IMR-90 (cell line): Measurements from ENCODE around the gene SYT8. TPM values are rescaled to one million over a fixed set of nuclear protein-coding genes. Genes with fewer than 3 reads are reported as not detected.

Experiments used
- ATAC-seq: fragments of 200-7000 bp; cut with Tn5 transposase; 2 replicates; pipeline ENCODE4 v1.9.1; 2020; ENCODE audit warnings: low read depth, mild to moderate bottlenecking, moderate library complexity
- BruUV-seq: library from RNA; stranded (reverse); fragments of 400-500 nt; replicated peaks from 2 replicates; lab custom pipeline; 2021; lab: Mats Ljungman, UMichigan
- CTCF ChIA-PET: fragments of 300-600 bp; formaldehyde crosslinking; extraction: SDS; loops from one replicate; lab custom pipeline; 2021; ENCODE audit warnings: antibody characterized with exemption; lab: Yijun Ruan, JAX
- POLR2A ChIA-PET: fragments of 300-600 bp; sonication (Branson Sonifier 250); formaldehyde crosslinking; loops from one replicate; lab custom pipeline; 2022; ENCODE audit warnings: antibody characterized with exemption; ENCODE audit not compliant: unreplicated experiment; lab: Charles Lee
- DNase-seq: peaks from one replicate; pipeline ENCODE4 v3.0.0; 2013
- H2AFZ ChIP-seq: replicated peaks from 2 replicates; pipeline ENCODE3; 2013; ENCODE audit warnings: low read length, mild to moderate bottlenecking; ENCODE audit not compliant: poor library complexity
- H2AK5ac ChIP-seq: 2 replicates; pipeline ENCODE4 v1.6.1; 2013; ENCODE audit warnings: low read depth, low read length, inconsistent platforms
- H2AK9ac ChIP-seq: replicated peaks from 2 replicates; pipeline ENCODE3; 2013; ENCODE audit warnings: mild to moderate bottlenecking, low read depth, low read length, moderate library complexity; ENCODE audit not compliant: poor library complexity
- H2BK120ac ChIP-seq: 2 replicates; pipeline ENCODE4 v1.6.1; 2013; ENCODE audit warnings: low read depth, low read length, inconsistent platforms
- H2BK15ac ChIP-seq: 3 replicates; pipeline ENCODE4 v1.6.1; 2013; ENCODE audit warnings: low read depth, low read length, inconsistent platforms
- H2BK20ac ChIP-seq: 2 replicates; pipeline ENCODE4 v1.6.1; 2013; ENCODE audit warnings: low read depth, mild to moderate bottlenecking, inconsistent platforms, low read length, moderate library complexity
- H2BK5ac ChIP-seq: 2 replicates; pipeline ENCODE4 v1.6.1; 2013; ENCODE audit warnings: mild to moderate bottlenecking, low read depth, low read length, inconsistent platforms; ENCODE audit not compliant: poor library complexity, severe bottlenecking
- H3K14ac ChIP-seq: replicated peaks from 2 replicates; pipeline ENCODE4 v1.6.1; 2013; ENCODE audit warnings: low read depth, low read length, inconsistent platforms
- H3K18ac ChIP-seq: 2 replicates; pipeline ENCODE4 v1.6.1; 2013; ENCODE audit warnings: low read depth, low read length, control low read depth
- H3K23ac ChIP-seq: 2 replicates; pipeline ENCODE4 v1.6.1; 2013; ENCODE audit warnings: low read depth, low read length, inconsistent platforms
- H3K27ac ChIP-seq: 2 replicates; pipeline ENCODE4 v1.5.1; 2013; ENCODE audit warnings: mild to moderate bottlenecking, control low read depth, low read length; ENCODE audit not compliant: insufficient read depth
- H3K27me3 ChIP-seq: 2 replicates; pipeline ENCODE4 v1.6.1; 2013; ENCODE audit warnings: low read length; ENCODE audit not compliant: control insufficient read depth, insufficient read depth
- H3K36me3 ChIP-seq: 2 replicates; pipeline ENCODE4 v1.6.1; 2013; ENCODE audit warnings: low read length, mixed read lengths; ENCODE audit not compliant: control insufficient read depth, insufficient read depth
- H3K4ac ChIP-seq: 2 replicates; pipeline ENCODE4 v1.6.1; 2013; ENCODE audit warnings: low read depth, low read length, inconsistent platforms
- H3K4me1 ChIP-seq: 2 replicates; pipeline ENCODE4 v1.6.1; 2013; ENCODE audit warnings: low read length, mixed read lengths; ENCODE audit not compliant: control insufficient read depth, insufficient read depth
- H3K4me2 ChIP-seq: 2 replicates; pipeline ENCODE4 v1.6.1; 2013; ENCODE audit warnings: low read depth, mild to moderate bottlenecking, control low read depth, low read length, moderate library complexity
- H3K4me3 ChIP-seq: 2 replicates; pipeline ENCODE4 v1.5.1; 2013; ENCODE audit warnings: low read depth, mild to moderate bottlenecking, control low read depth, low read length, moderate library complexity; ENCODE audit not compliant: insufficient read depth
- H3K56ac ChIP-seq: 2 replicates; pipeline ENCODE4 v1.6.1; 2013; ENCODE audit warnings: low read length, inconsistent platforms; ENCODE audit not compliant: insufficient read depth; ENCODE audit errors: extremely low read depth
- H3K79me1 ChIP-seq, 2 experiments: 2 replicates each; pipeline ENCODE4 v1.6.1; 2013; ENCODE audit warnings: low read length in 2 of 2, inconsistent platforms in 1 of 2, low read depth in 1 of 2
- H3K9ac ChIP-seq: 2 replicates; pipeline ENCODE4 v1.6.1; 2013; ENCODE audit warnings: low read depth, low read length, control low read depth
- H3K9me1 ChIP-seq: 2 replicates; pipeline ENCODE4 v1.6.1; 2013; ENCODE audit warnings: low read length, inconsistent platforms; ENCODE audit not compliant: insufficient read depth
- H3K9me3 ChIP-seq: 2 replicates; pipeline ENCODE4 v1.6.1; 2013; ENCODE audit warnings: low read length; ENCODE audit not compliant: control insufficient read depth, insufficient read depth
- H4K20me1 ChIP-seq: 2 replicates; pipeline ENCODE4 v1.6.1; 2013; ENCODE audit warnings: low read length, inconsistent platforms; ENCODE audit not compliant: insufficient read depth
- H4K5ac ChIP-seq: 2 replicates; pipeline ENCODE4 v1.6.1; 2013; ENCODE audit warnings: mild to moderate bottlenecking, low read depth, low read length, control low read depth
- H4K8ac ChIP-seq, 2 experiments: 2 replicates each; pipeline ENCODE4 v1.6.1; 2013; ENCODE audit warnings: low read depth in 2 of 2, low read length in 2 of 2, control low read depth in 1 of 2, inconsistent platforms in 1 of 2
- H4K91ac ChIP-seq: 2 replicates; pipeline ENCODE4 v1.6.1; 2013; ENCODE audit warnings: low read depth, low read length, inconsistent platforms; ENCODE audit not compliant: insufficient read depth
- BHLHE40 ChIP-seq: fragments of 150-350 bp; IDR thresholded peaks from 2 replicates; pipeline ENCODE4 v1.6.1; 2016; ENCODE audit warnings: mild to moderate bottlenecking, low read depth, low read length
- CEBPB ChIP-seq: IDR thresholded peaks from 2 replicates; pipeline ENCODE4 v1.6.1; 2012; ENCODE audit warnings: low read depth, low read length, improper control_type of control experiment
- CHD1 ChIP-seq: IDR thresholded peaks from 2 replicates; pipeline ENCODE4 v1.6.1; 2012; ENCODE audit warnings: low read depth, low read length, improper control_type of control experiment
- CTCF ChIP-seq: conservative IDR thresholded peaks from 2 replicates; pipeline ENCODE4 v1.5.1; 2012; ENCODE audit warnings: mild to moderate bottlenecking, low read depth, low read length, improper control_type of control experiment
- FOS ChIP-seq: fragments of 150-350 bp; IDR thresholded peaks from 2 replicates; pipeline ENCODE4 v1.6.1; 2016; ENCODE audit warnings: low read depth, low read length
- MAFK ChIP-seq: IDR thresholded peaks from 2 replicates; pipeline ENCODE4 v1.6.1; 2012; ENCODE audit warnings: low read depth, low read length, improper control_type of control experiment
- MAZ ChIP-seq: IDR thresholded peaks from 2 replicates; pipeline ENCODE4 v1.6.1; 2012; ENCODE audit warnings: low read depth, mild to moderate bottlenecking, low read length, improper control_type of control experiment, moderate library complexity, borderline replicate concordance
- MXI1 ChIP-seq: IDR thresholded peaks from 2 replicates; pipeline ENCODE4 v1.6.1; 2012; ENCODE audit warnings: low read depth, mild to moderate bottlenecking, low read length, moderate library complexity, borderline replicate concordance
- NFE2L2 ChIP-seq: fragments of 150-350 bp; IDR thresholded peaks from 2 replicates; pipeline ENCODE4 v1.6.1; 2016; ENCODE audit warnings: low read depth, mild to moderate bottlenecking, low read length
- RAD21 ChIP-seq: IDR thresholded peaks from 2 replicates; pipeline ENCODE4 v1.6.1; 2012; ENCODE audit warnings: low read length, improper control_type of control experiment
- RCOR1 ChIP-seq: IDR thresholded peaks from 2 replicates; pipeline ENCODE4 v1.6.1; 2012; ENCODE audit warnings: mild to moderate bottlenecking, low read length, improper control_type of control experiment; ENCODE audit not compliant: insufficient replicate concordance
- RFX5 ChIP-seq: IDR thresholded peaks from 2 replicates; pipeline ENCODE4 v1.8.0; 2012; ENCODE audit warnings: low read depth, mild to moderate bottlenecking, low read length, moderate library complexity
- WGBS, 2 experiments: methylation state at CpG; one replicate each; pipeline versions ENCODE4 v1.1.5 to v1.1.7; 2013; ENCODE audit warnings: missing lambda C conversion rate in 2 of 2; ENCODE audit not compliant: insufficient read length in 1 of 2; ENCODE audit errors: extremely low coverage in 2 of 2; 5-methylcytosine and 5-hydroxymethylcytosine counted together
- dilution Hi-C: fragments of 300-500 bp; cut with HindIII; formaldehyde crosslinking; loops from one replicate; pipeline ENCODE4 v1.14.3; 2018; ENCODE audit warnings: low sequenced_read_pairs; ENCODE audit not compliant: unreplicated experiment
- in situ Hi-C: fragments of 300-500 bp; cut with MboI; formaldehyde crosslinking; loops from 3 replicates; pipeline ENCODE4 v1.14.3; 2019; ENCODE audit warnings: low sequenced_read_pairs, inconsistent platforms, mixed read lengths
- intact Hi-C: fragments of 100-400 bp; cut with micrococcal nuclease; formaldehyde crosslinking; loops from 2 replicates; pipeline ENCODE4 v1.10.0; 2022
- polyA plus RNA-seq, 3 experiments: library from polyadenylated mRNA; depleted of rRNA; stranded (reverse); fragments of >200 nt; gene quantifications; 2 replicates each; pipeline ENCODE4 v1.2.3, GENCODE V29; 2012; ENCODE audit warnings: low replicate concordance in 1 of 3
- total RNA-seq: library from RNA; depleted of rRNA; stranded (reverse); fragments of >200 nt; gene quantifications from 2 replicates; pipeline ENCODE4 v1.2.3, GENCODE V29; 2012
- TF ChIP-seq, protein P1 (sequence below): fragments of 150-350 bp; IDR thresholded peaks from 2 replicates; pipeline ENCODE4 v1.6.1; 2016; ENCODE audit warnings: low read depth, mild to moderate bottlenecking, low read length, moderate library complexity, borderline replicate concordance
- TF ChIP-seq, protein P2 (sequence below): fragments of 150-350 bp; IDR thresholded peaks from 2 replicates; pipeline ENCODE4 v1.6.1; 2017; ENCODE audit warnings: mild to moderate bottlenecking, antibody characterized with exemption, low read length, low read depth

Gene SYT8
- total and polyA plus RNA-seq, 2 of the 4 experiments (the other 2 are of a cell fraction) = not detected

GRCh38 chr11:1792461-1792860 is 42.3 kb upstream of the SYT8 start:
- ATAC-seq = no peak
- Histone ChIP-seq H2BK120ac (no peak overlapping the region), H2AK9ac (no peak overlapping the region), H2BK5ac (no peak overlapping the region), H4K8ac (no peak overlapping the region), H4K5ac (no peak overlapping the region), H3K9me3 (no peaks in the 10 kb centered on the region), H3K14ac (no peak overlapping the region), H2AFZ (no peak overlapping the region), H3K4me3 (no peak overlapping the region), H3K4me1 (no peaks in the 10 kb centered on the region), H3K9me1 (no peaks in the 10 kb centered on the region), H4K91ac (no peak overlapping the region), H2BK20ac (no peak overlapping the region), H3K18ac (no peak overlapping the region), H3K27me3 (peaks cover 44% of the 10 kb centered on the region), H3K4me2 (no peak overlapping the region), H3K23ac (no peak overlapping the region), H3K4ac (no peak overlapping the region), H2AK5ac (no peak overlapping the region), H2BK15ac (no peak overlapping the region), H3K79me1 (no peaks in the 10 kb centered on the region), H4K20me1 (no peaks in the 10 kb centered on the region), H3K27ac (no peak overlapping the region), H3K36me3 (no peaks in the 10 kb centered on the region), H3K9ac (no peak overlapping the region), H3K56ac (no peak overlapping the region)
- intact Hi-C loops (loop anchor here (5.0 kb wide), 1 partner anchor 70 kb away; no protein-coding TSS in a partner anchor), in situ Hi-C loops (no loop called here), dilution Hi-C loops (no loop called here)
- TF ChIP-seq MAZ (no peak), CHD1 (no peak), BHLHE40 (no peak), RCOR1 (no peak), RFX5 (no peak), CTCF (no peak), MAFK (no peak), NFE2L2 (no peak), CEBPB (no peak), MXI1 (no peak), FOS (no peak), RAD21 (no peak)
- TF ChIP-seq, protein P1, sequence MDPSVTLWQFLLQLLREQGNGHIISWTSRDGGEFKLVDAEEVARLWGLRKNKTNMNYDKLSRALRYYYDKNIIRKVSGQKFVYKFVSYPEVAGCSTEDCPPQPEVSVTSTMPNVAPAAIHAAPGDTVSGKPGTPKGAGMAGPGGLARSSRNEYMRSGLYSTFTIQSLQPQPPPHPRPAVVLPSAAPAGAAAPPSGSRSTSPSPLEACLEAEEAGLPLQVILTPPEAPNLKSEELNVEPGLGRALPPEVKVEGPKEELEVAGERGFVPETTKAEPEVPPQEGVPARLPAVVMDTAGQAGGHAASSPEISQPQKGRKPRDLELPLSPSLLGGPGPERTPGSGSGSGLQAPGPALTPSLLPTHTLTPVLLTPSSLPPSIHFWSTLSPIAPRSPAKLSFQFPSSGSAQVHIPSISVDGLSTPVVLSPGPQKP = no peak
- TF ChIP-seq, protein P2, sequence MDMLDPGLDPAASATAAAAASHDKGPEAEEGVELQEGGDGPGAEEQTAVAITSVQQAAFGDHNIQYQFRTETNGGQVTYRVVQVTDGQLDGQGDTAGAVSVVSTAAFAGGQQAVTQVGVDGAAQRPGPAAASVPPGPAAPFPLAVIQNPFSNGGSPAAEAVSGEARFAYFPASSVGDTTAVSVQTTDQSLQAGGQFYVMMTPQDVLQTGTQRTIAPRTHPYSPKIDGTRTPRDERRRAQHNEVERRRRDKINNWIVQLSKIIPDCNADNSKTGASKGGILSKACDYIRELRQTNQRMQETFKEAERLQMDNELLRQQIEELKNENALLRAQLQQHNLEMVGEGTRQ = no peak
- BruUV-seq = no TSS peak
- no peak for DNase-seq
- ChIA-PET CTCF (no interaction called here), POLR2A (no interaction called here)
- WGBS, 2 experiments = 97% methylated on average over 6 of the region's 12 CpGs; no CpG with 5 or more reads in 1 of the 2 experiments
